Activated CD8-positive, alpha-beta T cell treated with anti-CD3 and anti-CD28 coated beads for 36 hours (primary cell): ENCODE data around the gene SMURF1. TPM values are rescaled to one million over a fixed set of nuclear protein-coding genes. Genes with fewer than 3 reads are reported as not detected.
A peak's percentile ranks its signal among the peaks of the same experiment; 100 is the strongest.
"Not testable (repeated sequence)": the region's sequence is repeated elsewhere in the genome, so short reads cannot be mapped to it uniquely, and the experiment has no call there.

Experiments used
- ATAC-seq: fragments of 200-7000 bp; cut with Tn5 transposase; one replicate; pipeline ENCODE4 v1.10.0; 2021; ENCODE audit warnings: mild to moderate bottlenecking, moderate library complexity
- CTCF ChIA-PET: fragments of 350-600 bp; sonication (Branson Sonifier 250); formaldehyde crosslinking; loops from one replicate; lab custom pipeline; 2021; ENCODE audit warnings: antibody characterized with exemption; lab: Charles Lee
- POLR2A ChIA-PET: fragments of 350-600 bp; sonication (Branson Sonifier 250); formaldehyde crosslinking; loops from one replicate; lab custom pipeline; 2021; ENCODE audit warnings: antibody characterized with exemption; lab: Charles Lee
- DNase-seq: peaks from one replicate; pipeline ENCODE4 v3.0.0-alpha.2; 2020
- H3K27ac Mint-ChIP-seq: one replicate; pipeline ENCODE4 v1.8.0; 2021; ENCODE audit warnings: mild to moderate bottlenecking, mixed read lengths
- H3K27me3 Mint-ChIP-seq: one replicate; pipeline ENCODE4 v1.8.0; 2021; ENCODE audit warnings: mixed read lengths
- H3K36me3 Mint-ChIP-seq: one replicate; pipeline ENCODE4 v1.8.0; 2021; ENCODE audit warnings: low read depth, mixed read lengths
- H3K4me1 Mint-ChIP-seq: one replicate; pipeline ENCODE4 v1.8.0; 2021; ENCODE audit warnings: low read depth, mixed read lengths
- H3K4me3 Mint-ChIP-seq: one replicate; pipeline ENCODE4 v1.8.0; 2021; ENCODE audit warnings: mild to moderate bottlenecking, moderate library complexity, mixed read lengths
- H3K9me3 Mint-ChIP-seq: one replicate; pipeline ENCODE4 v1.8.0; 2021; ENCODE audit warnings: mixed read lengths
- CTCF ChIP-seq: fragments of 200-600 bp; IDR thresholded peaks from one replicate; pipeline ENCODE4 v1.8.0; 2022; ENCODE audit warnings: antibody characterized with exemption, mild to moderate bottlenecking
- intact Hi-C: fragments of 100-400 bp; cut with micrococcal nuclease; formaldehyde crosslinking; loops from one replicate; pipeline ENCODE4 v1.10.0; 2022
- total RNA-seq, 2 experiments: library from RNA; stranded (reverse); gene quantifications; one replicate each; pipeline ENCODE4 v1.2.3, GENCODE V29; 2021

SMURF1 gene
- total RNA-seq, 2 experiments from 2014 or later = 8.3 to 9.4 TPM

- Mint-ChIP-seq H3K27ac (no peak overlapping the region), H3K4me3 (no peak overlapping the region), H3K27me3 (no peaks in the 10 kb centered on the region), H3K4me1 (peaks cover 16% of the 10 kb centered on the region), H3K36me3 (peaks cover 17% of the 10 kb centered on the region), H3K9me3 (no peaks in the 10 kb centered on the region)
- POLR2A ChIA-PET = no interaction called here
- no peak for TF ChIP-seq CTCF
- intact Hi-C loops = no loop called here
- ATAC-seq (no peak), DNase-seq (no peak)
- CTCF ChIA-PET = no interaction called here
These were observed 89.1 kb downstream of the SMURF1 start for GRCh38 chr7:99054781-99055180.

- peaks cover 22% of the 10 kb centered on the region for H3K36me3 Mint-ChIP-seq
- no peak for ATAC-seq
These were observed 92.9 kb downstream of the SMURF1 start for GRCh38 chr7:99050971-99051370.

GRCh38 chr7:99047526-99048077 is 96.3 kb downstream of the SMURF1 start:
- Mint-ChIP-seq H3K36me3 (peaks cover 28% of the 10 kb centered on the region), H3K4me3 (no peak overlapping the region), H3K27ac (peak overlapping the region; percentile 39), H3K9me3 (no peaks in the 10 kb centered on the region), H3K27me3 (no peaks in the 10 kb centered on the region), H3K4me1 (peaks cover 16% of the 10 kb centered on the region)
- ChIA-PET POLR2A (no interaction called here), CTCF (no interaction called here)
- no peak for TF ChIP-seq CTCF
- DNase-seq (no peak), ATAC-seq (no peak)
- intact Hi-C loops = no loop called here

More at GRCh38 chr7:99050971-99051370, 92.9 kb downstream of the SMURF1 start:
- DNase-seq = no peak
- Mint-ChIP-seq H3K4me1 (peaks cover 16% of the 10 kb centered on the region), H3K4me3 (no peak overlapping the region), H3K9me3 (no peaks in the 10 kb centered on the region), H3K27ac (peak overlapping the region; percentile 42), H3K27me3 (no peaks in the 10 kb centered on the region)
- ChIA-PET CTCF (interaction anchor here (1.2 kb wide), 1 partner anchor 11 kb away, joined by 3 read pairs; no protein-coding TSS in a partner anchor), POLR2A (no interaction called here)
- no peak for TF ChIP-seq CTCF
- intact Hi-C loops = no loop called here

GRCh38 chr7:99046722-99047121 is 97.2 kb downstream of the SMURF1 start:
- ATAC-seq (no peak), DNase-seq (no peak)
- ChIA-PET CTCF (no interaction called here), POLR2A (no interaction called here)
- intact Hi-C loops = no loop called here
- Mint-ChIP-seq H3K27ac (no peak overlapping the region), H3K9me3 (no peaks in the 10 kb centered on the region), H3K4me1 (peaks cover 16% of the 10 kb centered on the region), H3K27me3 (no peaks in the 10 kb centered on the region), H3K4me3 (no peak overlapping the region), H3K36me3 (peaks cover 26% of the 10 kb centered on the region)
- no peak for TF ChIP-seq CTCF

- H3K4me3 Mint-ChIP-seq, DNase-seq, CTCF ChIA-PET, H3K27me3 Mint-ChIP-seq, H3K27ac Mint-ChIP-seq, H3K9me3 Mint-ChIP-seq, POLR2A ChIA-PET, ATAC-seq, intact Hi-C loops: not testable (repeated sequence)
- H3K4me1 Mint-ChIP-seq = peaks cover 12% of the 10 kb centered on the region
- peaks cover 23% of the 10 kb centered on the region for H3K36me3 Mint-ChIP-seq
These were observed 97.6 kb downstream of the SMURF1 start for GRCh38 chr7:99046262-99046661.

- CTCF ChIA-PET, H3K4me3 Mint-ChIP-seq, intact Hi-C loops, H3K4me1 Mint-ChIP-seq, H3K9me3 Mint-ChIP-seq, ATAC-seq, H3K27ac Mint-ChIP-seq, DNase-seq, H3K27me3 Mint-ChIP-seq: not testable (repeated sequence)
- POLR2A ChIA-PET = interaction anchor here (0.7 kb wide), 1 partner anchor 256 kb away, joined by 3 read pairs; no protein-coding TSS in a partner anchor
- peaks cover 32% of the 10 kb centered on the region for H3K36me3 Mint-ChIP-seq
These were observed 99.0 kb downstream of the SMURF1 start for GRCh38 chr7:99044858-99045257.
